ENCODE results near the gene TACC3.

The TACC3 gene

GRCh38 chr4:1758306-1759121, 37.2 kb downstream of the TACC3 start:
- no peak for DNase-seq (ENCODE audit: low read depth in 2 of 2, low spot score in 1 of 2)

- no peak for DNase-seq (ENCODE audit: low read depth in 2 of 2, low spot score in 1 of 2)
Observed at GRCh38 chr4:1759170-1759817, 38.0 kb downstream of the TACC3 start.

GRCh38 chr4:1759818-1760223, 38.5 kb downstream of the TACC3 start:
- no peak for DNase-seq (ENCODE audit: low read depth in 2 of 2, low spot score in 1 of 2)

- DNase-seq (ENCODE audit: low read depth in 2 of 2, low spot score in 1 of 2), result no peak
Observed at GRCh38 chr4:1760521-1761071, 39.3 kb downstream of the TACC3 start.

GRCh38 chr4:1761130-1761689, 39.9 kb downstream of the TACC3 start:
- no peak for DNase-seq (ENCODE audit: low read depth in 2 of 2, low spot score in 1 of 2)

- DNase-seq (ENCODE audit: low read depth in 2 of 2, low spot score in 1 of 2), result no peak
Observed at GRCh38 chr4:1762264-1763010, 41.1 kb downstream of the TACC3 start.

DNA sequence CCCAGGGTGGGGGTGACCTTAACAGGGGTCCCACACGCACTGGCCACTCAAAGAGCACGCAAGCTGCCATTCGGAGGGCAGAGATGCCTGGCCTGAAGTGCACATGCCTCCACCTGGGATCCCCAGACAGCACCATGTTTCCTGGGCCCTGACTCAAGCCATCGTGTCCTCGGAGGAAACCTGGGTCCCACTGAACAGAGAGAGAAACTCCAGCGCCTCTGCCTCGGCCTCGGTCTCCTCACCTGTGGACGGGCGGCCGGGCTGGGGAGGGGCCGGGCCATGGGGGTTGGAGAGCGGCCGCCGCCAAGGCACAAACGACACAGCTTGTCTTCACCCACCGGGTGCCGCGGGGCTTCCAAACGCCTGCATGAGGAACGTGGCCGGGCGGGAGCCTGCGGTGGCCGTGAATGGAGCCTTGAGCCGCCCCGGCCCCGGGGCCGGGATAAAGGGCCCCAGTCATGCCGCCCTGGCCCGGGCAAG, 41.8 kb downstream of the TACC3 start:
- DNase-seq (ENCODE audit: low read depth in 2 of 2, low spot score in 1 of 2), result no peak

GRCh38 chr4:1763550-1764080, 42.3 kb downstream of the TACC3 start:
- no peak for DNase-seq (ENCODE audit: low read depth in 2 of 2, low spot score in 1 of 2)

DNA sequence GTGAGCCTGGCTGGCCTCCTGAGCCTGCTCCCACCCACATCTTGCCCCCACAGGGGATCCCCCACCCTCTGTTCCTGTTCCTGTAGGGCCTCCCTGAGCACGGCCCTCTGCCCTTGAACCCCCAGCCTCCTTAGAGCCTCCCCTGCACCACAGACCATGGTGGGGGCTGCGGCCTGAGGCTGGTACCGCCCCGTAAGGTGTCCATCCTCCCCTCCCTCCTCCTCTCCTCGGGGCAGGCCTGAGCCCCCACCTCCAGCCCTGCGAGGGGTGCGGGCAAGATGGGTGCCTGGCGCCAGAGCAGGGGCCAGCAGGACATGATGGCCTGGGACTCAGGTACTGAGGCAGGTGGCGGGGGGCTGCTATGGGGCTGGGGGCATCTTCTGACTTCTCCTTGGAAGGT, 43.3 kb downstream of the TACC3 start:
- no peak for DNase-seq (ENCODE audit: low read depth in 2 of 2, low spot score in 1 of 2)

GRCh38 chr4:1765409-1766072, 44.2 kb downstream of the TACC3 start:
- no peak for DNase-seq (ENCODE audit: low read depth in 2 of 2, low spot score in 1 of 2)

DNA sequence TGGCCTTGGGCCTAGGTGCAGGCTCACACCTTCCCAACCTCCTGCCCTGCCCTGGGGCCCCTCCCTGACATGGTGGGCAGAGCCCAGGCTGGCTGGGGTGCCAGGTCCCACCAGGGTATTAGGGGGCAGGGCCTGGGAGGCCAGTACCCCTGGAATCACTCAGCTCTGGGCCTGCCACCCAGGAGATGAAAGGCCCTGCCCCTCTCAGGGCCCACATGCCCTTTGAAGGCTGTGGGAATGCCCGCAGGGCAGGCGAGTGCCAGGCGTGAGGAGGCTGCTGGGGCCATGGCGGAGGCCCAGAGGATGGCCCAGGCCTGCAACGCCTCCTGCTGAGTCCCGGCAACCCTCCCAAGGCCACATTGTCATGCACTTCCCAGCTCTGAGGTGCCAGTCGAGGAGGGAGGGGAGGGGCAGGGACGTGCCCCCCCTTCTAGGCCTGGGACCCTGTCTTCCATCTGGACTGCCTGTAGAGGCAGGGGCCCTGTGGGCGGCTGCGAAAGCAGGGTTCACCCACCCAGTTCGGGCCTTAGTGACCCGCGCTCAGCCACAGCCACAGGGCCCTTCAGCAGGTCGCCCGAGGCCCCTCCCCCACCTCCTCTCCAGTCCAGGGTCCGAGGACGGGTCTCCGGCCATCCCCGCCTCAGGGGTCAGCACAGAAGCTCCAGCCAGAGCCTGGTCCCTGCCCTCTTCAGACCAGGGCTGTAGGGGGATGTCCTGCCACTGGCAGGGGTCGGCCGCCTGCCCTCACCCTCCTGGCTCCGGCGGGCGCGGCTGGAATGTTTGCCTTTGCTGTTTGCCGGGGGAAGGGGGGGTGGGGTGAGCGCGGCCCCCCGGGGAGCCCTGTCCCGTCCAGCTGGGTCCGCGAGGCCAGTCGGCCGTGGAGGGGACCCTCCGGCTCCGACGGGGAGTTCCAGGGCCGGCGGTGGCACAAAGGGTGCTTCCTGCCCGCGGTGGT, 45.1 kb downstream of the TACC3 start:
- no peak for DNase-seq (ENCODE audit: low read depth in 2 of 2, low spot score in 1 of 2)

DNA sequence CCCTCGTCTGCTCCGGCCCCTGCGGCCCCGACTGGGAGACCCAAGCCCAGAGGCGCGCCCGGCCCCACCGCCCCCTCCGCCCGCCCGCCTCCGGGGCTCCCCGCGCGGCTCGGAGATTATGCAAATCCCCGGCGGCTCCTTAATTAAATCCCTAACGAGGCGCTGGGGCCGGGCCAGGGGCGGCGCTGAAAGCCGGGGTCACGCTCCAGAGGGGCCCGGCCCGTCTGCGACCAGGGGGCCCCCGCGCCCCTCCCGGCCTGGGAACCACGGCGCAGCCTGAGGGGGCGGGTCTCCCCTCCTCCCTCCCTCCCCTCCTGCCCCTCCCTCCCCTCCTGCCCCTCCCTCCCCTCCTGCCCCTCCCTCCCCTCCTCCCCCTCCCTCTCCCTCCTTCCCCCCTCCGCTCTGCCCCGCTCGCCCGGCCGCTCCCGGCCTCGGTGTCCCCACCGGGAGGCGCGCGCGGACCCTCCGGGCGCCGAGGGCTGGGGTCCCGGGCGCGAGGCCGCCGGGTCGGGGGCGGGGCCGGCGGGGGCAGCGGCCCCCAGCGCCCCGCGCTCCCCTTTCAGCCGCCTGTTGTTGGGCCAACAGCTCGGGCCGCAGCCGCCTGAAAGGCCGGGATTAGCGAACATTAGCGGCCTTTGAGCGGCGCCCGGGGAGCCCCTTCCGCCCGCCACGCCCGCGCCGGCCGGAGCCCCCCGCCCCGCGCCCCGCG, 45.9 kb downstream of the TACC3 start:
- DNase-seq (ENCODE audit: low read depth in 2 of 2, low spot score in 1 of 2), result no peak

- DNase-seq (ENCODE audit: low read depth in 2 of 2, low spot score in 1 of 2), result no peak
Observed at GRCh38 chr4:1767770-1768366, 46.5 kb downstream of the TACC3 start.

DNA sequence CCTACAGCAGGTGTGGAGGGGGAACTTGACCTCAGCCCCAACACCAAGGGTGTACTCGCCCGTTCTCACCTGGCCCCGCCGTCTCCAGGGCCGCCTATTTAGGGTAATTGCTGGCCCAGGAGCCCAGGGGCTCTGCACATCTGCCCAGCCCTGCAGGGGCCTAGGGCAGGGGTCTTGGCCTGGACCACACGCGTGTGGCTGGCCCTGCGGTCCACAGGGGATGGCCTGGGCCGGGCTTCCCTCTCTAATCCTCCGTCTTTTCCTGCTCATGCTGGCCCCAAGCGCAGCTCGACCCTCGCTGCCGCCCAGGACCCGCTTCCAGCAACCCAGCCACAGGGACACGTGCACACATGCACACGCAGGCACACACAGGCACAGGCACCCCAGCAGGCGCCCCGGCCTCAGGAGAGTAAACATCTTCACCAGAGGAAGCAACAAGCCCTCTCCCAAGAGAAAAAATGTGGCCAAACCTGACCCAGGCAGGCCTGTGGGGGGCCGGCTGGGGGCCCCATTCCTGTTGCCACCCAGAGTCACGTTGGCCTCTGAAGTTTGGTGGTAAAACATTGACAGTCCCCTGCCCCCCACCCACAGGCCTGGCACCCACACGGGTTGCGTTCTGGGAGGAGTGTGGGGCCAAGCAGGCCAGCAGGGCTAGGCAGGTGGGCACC, 47.2 kb downstream of the TACC3 start:
- DNase-seq (ENCODE audit: low read depth in 2 of 2, low spot score in 1 of 2), result no peak

GRCh38 chr4:1769692-1770091, 48.4 kb downstream of the TACC3 start:
- DNase-seq (ENCODE audit: low read depth in 2 of 2, low spot score in 1 of 2), result no peak

- DNase-seq (ENCODE audit: low read depth in 2 of 2, low spot score in 1 of 2), result no peak
Observed at GRCh38 chr4:1770245-1770644, 48.9 kb downstream of the TACC3 start.

GRCh38 chr4:1770791-1771231, 49.5 kb downstream of the TACC3 start:
- no peak for DNase-seq (ENCODE audit: low read depth in 2 of 2, low spot score in 1 of 2)
